ENCODE results near the gene KCTD11.

The KCTD11 gene

DNA sequence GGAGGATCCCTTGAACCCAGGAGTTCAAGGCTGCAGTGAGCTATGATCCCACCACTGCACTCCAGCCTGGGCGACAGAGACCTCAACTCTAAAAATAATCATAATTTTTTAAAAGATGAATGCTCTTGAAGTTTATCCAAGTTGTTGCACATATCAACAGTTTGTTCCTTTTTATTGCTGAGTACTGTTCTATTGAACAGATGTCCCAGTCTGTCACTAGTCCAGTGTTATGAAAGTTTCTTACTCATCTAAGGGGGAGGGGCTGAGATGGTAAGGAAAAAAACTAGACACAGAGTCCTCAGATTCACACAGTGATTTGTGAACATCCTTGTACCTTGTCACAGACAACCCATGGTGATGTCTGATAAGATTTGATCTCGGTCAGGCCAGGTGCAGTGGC lies 11.8 kb upstream of the KCTD11 start:
- CTCF ChIA-PET = interaction anchor here (1.3 to 1.7 kb wide), 2 partner anchors 14 to 16 kb away, joined by 4 read pairs; no protein-coding TSS in a partner anchor
- POLR2A ChIA-PET = no interaction called here
- DNase-seq (ENCODE audit: extremely low spot score) = no peak
- TF ChIP-seq CTCF (IDR thresholded peaks at IDR 0.05; ENCODE audit: control extremely low read depth, extremely low read depth, low read depth, missing control alignments) = no peak

DNA sequence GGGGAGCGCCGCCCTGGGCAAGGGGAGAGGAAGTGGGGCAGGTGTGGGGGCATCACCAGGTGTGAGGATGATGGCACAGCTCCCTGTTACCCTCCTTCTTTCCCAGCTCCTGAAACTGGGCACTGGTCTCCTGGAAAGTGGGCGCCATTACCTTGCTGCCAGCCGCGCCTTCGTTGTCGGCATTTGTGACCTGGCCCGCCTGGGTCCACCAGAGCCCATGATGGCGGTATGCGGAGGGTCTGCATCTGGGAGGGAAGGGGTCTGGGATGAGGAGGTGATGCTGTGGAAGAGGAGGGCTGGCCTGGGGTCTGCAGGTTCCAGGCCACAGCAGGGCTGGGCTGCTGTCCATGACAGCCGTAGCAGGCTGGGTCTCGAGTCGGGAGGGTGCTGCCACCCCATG lies 10.1 kb upstream of the KCTD11 start:
- CTCF ChIA-PET = interaction anchor here (0.8 to 4.0 kb wide), 5 partner anchors 11 to 62 kb away, joined by 3 to 15 read pairs (median 3); partner anchors contain the start of genes NEURL4 and TMEM95
- POLR2A ChIA-PET = interaction anchor here (0.6 kb wide), 1 partner anchor 43 kb away, joined by 3 read pairs; no protein-coding TSS in a partner anchor
- DNase-seq (ENCODE audit: extremely low spot score) = no peak
- TF ChIP-seq CTCF (IDR thresholded peaks at IDR 0.05; ENCODE audit: control extremely low read depth, extremely low read depth, low read depth, missing control alignments) = no peak

DNA sequence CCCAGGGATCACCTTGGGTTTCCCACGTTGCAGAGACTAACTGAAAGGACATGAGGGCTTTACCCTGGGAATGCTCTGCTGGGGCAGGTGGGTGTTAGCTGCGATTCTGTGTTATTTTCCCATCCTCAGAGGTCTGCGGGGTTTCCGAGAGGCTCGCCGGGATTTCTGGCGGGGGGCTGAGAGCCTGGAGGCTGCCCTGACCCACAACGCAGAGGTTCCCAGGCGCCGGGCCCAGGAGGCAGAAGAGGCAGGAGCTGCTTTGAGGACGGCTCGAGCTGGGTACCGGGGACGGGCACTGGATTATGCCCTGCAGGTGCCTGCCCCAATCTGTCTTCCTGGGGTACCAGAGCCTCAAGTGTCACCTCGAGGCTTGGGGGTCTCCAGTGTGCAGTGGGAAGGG lies 8.7 kb upstream of the KCTD11 start:
- TF ChIP-seq CTCF (IDR thresholded peaks at IDR 0.05; ENCODE audit: control extremely low read depth, extremely low read depth, low read depth, missing control alignments) = no peak

GRCh38 chr17:7346761-7347614 lies 5.0 kb upstream of the KCTD11 start:
- no peak for DNase-seq (ENCODE audit: extremely low spot score)
- no peak for TF ChIP-seq CTCF (IDR thresholded peaks at IDR 0.05; ENCODE audit: control extremely low read depth, extremely low read depth, low read depth, missing control alignments)
- POLR2A ChIA-PET = no interaction called here
- CTCF ChIA-PET = interaction anchor here (0.7 to 8.1 kb wide), 5 partner anchors 9 to 66 kb away, joined by 3 to 62 read pairs (median 5); partner anchors contain the start of genes ACAP1 and SLC2A4

More for the DNA sequence above, 8.7 kb upstream of the KCTD11 start:
- ChIA-PET CTCF (interaction anchor here (1.2 to 4.0 kb wide), 4 partner anchors 13 to 218 kb away, joined by 3 to 15 read pairs (median 12); partner anchors contain the start of gene NEURL4), POLR2A (no interaction called here)
- no peak for DNase-seq (ENCODE audit: extremely low spot score)

GRCh38 chr17:7347630-7348477 lies 4.1 kb upstream of the KCTD11 start:
- ChIA-PET POLR2A (no interaction called here), CTCF (interaction anchor here (1.5 to 8.1 kb wide), 4 partner anchors 8 to 213 kb away, joined by 5 to 62 read pairs (median 6); partner anchors contain the start of gene ACAP1)
- TF ChIP-seq CTCF (IDR thresholded peaks at IDR 0.05; ENCODE audit: control extremely low read depth, extremely low read depth, low read depth, missing control alignments) = no peak
- DNase-seq (ENCODE audit: extremely low spot score) = no peak
